Trophoblast cell (in vitro differentiated cells and primary cell): ENCODE measurements around the gene RAD52.

Source experiments
- DNase-seq, 2 donors: peaks; one replicate each; pipeline ENCODE4 v3.0.0-alpha.2; 2016
- H2AFZ ChIP-seq: 2 replicates; pipeline ENCODE4 v1.6.1; 2013; ENCODE audit warnings: low read length, moderate library complexity, mild to moderate bottlenecking; ENCODE audit not compliant: insufficient read depth, poor library complexity
- H2AK5ac ChIP-seq: 2 replicates; pipeline ENCODE4 v1.6.1; 2013; ENCODE audit warnings: mild to moderate bottlenecking, low read length
- H2BK120ac ChIP-seq: 2 replicates; pipeline ENCODE4 v1.6.1; 2013; ENCODE audit warnings: low read length, mild to moderate bottlenecking, moderate library complexity; ENCODE audit not compliant: insufficient read depth, poor library complexity
- H2BK12ac ChIP-seq: 2 replicates; pipeline ENCODE4 v1.6.1; 2013; ENCODE audit warnings: mild to moderate bottlenecking, low read length, moderate library complexity
- H2BK5ac ChIP-seq: 2 replicates; pipeline ENCODE4 v1.6.1; 2013; ENCODE audit warnings: low read length, low read depth, moderate library complexity, mild to moderate bottlenecking; ENCODE audit not compliant: poor library complexity
- H3K14ac ChIP-seq: 2 replicates; pipeline ENCODE4 v1.6.1; 2013; ENCODE audit warnings: mild to moderate bottlenecking, low read length
- H3K18ac ChIP-seq: 2 replicates; pipeline ENCODE4 v1.6.1; 2013; ENCODE audit warnings: mild to moderate bottlenecking, low read length
- H3K23ac ChIP-seq: 2 replicates; pipeline ENCODE4 v1.6.1; 2013; ENCODE audit warnings: low read length
- H3K27ac ChIP-seq: 2 replicates; pipeline ENCODE4 v1.5.1; 2013; ENCODE audit warnings: low read depth, mild to moderate bottlenecking, inconsistent platforms, low read length, moderate library complexity
- H3K27me3 ChIP-seq: 2 replicates; pipeline ENCODE4 v1.6.1; 2013; ENCODE audit warnings: inconsistent platforms, mild to moderate bottlenecking, low read length, moderate library complexity; ENCODE audit not compliant: insufficient read depth
- H3K36me3 ChIP-seq, 2 experiments: 1 replicate in 1 of 2; 2 replicates in 1 of 2; pipeline ENCODE4 v1.6.1; 2013; ENCODE audit warnings: low read length in 2 of 2, mild to moderate bottlenecking in 2 of 2, moderate library complexity in 1 of 2; ENCODE audit not compliant: insufficient read depth in 2 of 2, control insufficient read depth in 1 of 2
- H3K4ac ChIP-seq: 2 replicates; pipeline ENCODE4 v1.6.1; 2013; ENCODE audit warnings: low read depth, mild to moderate bottlenecking, low read length, moderate library complexity
- H3K4me1 ChIP-seq, 2 experiments: 1 replicate in 1 of 2; 2 replicates in 1 of 2; pipeline ENCODE4 v1.6.1; 2013; ENCODE audit warnings: low read length in 2 of 2, mild to moderate bottlenecking in 2 of 2, moderate library complexity in 1 of 2; ENCODE audit not compliant: insufficient read depth in 2 of 2, control insufficient read depth in 1 of 2
- H3K4me2 ChIP-seq: 2 replicates; pipeline ENCODE4 v1.6.1; 2013; ENCODE audit warnings: inconsistent platforms, mild to moderate bottlenecking, low read length, moderate library complexity
- H3K4me3 ChIP-seq: 2 replicates; pipeline ENCODE4 v1.5.1; 2013; ENCODE audit warnings: mild to moderate bottlenecking, low read depth, low read length, inconsistent platforms
- H3K79me1 ChIP-seq: one replicate; pipeline ENCODE4 v1.6.1; 2013; ENCODE audit warnings: low read length
- H3K79me2 ChIP-seq: 2 replicates; pipeline ENCODE4 v1.6.1; 2013; ENCODE audit warnings: low read length, mild to moderate bottlenecking; ENCODE audit not compliant: control insufficient read depth, insufficient read depth, poor library complexity
- H3K9ac ChIP-seq: 2 replicates; pipeline ENCODE4 v1.6.1; 2013; ENCODE audit warnings: mild to moderate bottlenecking, low read length
- H3K9me3 ChIP-seq: 2 replicates; pipeline ENCODE4 v1.6.1; 2013; ENCODE audit warnings: low read depth, mild to moderate bottlenecking, control low read depth, inconsistent platforms, low read length; ENCODE audit not compliant: insufficient read depth
- H4K12ac ChIP-seq: 2 replicates; pipeline ENCODE4 v1.6.1; 2013; ENCODE audit warnings: low read depth, mild to moderate bottlenecking, low read length, moderate library complexity
- H4K8ac ChIP-seq: 2 replicates; pipeline ENCODE4 v1.6.1; 2013; ENCODE audit warnings: low read depth, mild to moderate bottlenecking, low read length, moderate library complexity
- H4K91ac ChIP-seq: one replicate; pipeline ENCODE4 v1.6.1; 2013; ENCODE audit warnings: low read depth, mild to moderate bottlenecking, low read length, moderate library complexity
- WGBS: extraction: QIAGEN DNeasy Blood & Tissue Kit; methylation state at CpG from one replicate; pipeline ENCODE4 v1.1.7; 2013; ENCODE audit warnings: missing lambda C conversion rate; ENCODE audit not compliant: insufficient read length, insufficient coverage; ENCODE audit errors: extremely low coverage; 5-methylcytosine and 5-hydroxymethylcytosine counted together

RAD52 gene

DNA sequence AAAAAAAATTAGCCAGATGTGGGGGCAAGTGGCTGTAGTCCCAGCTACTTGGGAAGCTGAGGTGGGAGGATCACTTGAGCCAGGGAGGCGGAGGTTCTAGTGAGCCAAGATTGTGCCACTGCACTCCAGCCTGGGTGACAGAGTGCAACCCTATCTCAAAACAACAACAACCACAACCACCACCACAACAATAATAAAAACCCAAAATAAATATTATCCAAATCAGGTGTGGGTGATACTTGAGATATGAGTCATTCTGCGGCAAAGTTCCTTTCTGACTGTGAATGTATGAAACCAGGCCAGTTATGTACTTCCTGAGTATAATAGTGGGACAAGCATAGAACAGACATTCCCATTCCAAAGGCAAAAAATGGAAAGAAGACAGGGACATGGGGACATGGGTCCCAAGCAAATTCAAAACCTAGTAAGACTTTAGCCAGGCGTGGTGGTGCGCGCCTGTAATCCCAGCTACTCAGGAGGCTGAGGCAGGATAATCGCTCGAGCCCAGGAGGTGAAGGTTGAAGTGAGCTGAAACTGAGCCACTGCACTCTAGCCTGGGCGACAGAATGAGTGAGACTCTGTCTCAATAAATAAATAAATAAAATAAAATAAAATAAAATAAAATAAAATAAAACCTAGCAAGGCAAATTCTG, 31.8 kb upstream of the RAD52 start:
- H2AK5ac ChIP-seq: no peak overlapping the region
- H3K27ac ChIP-seq: no peak overlapping the region
- no CpG with 5 or more reads among the region's 8 CpGs for WGBS

DNA sequence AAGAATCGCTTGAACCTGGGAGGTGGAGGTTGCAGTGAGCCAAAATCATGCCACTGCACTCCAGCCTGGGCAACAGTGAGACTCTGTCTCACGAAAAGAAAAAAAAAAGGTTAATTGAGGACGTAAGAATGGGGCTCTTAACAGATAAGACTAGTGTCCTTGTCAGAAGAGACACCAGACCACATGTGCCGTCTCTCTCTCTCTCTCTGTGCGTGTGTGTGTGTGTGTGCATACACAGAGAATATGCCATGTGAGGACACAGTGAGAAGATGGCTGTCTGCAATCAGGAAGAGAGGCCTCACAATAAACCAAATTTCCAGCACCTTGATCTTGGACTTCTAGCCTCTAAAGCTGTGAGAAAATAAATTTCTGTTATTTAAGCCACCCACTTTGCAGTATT, 29.9 kb upstream of the RAD52 start:
- Histone ChIP-seq H3K79me2 (no peaks in the 10 kb centered on the region), H3K9ac (no peak overlapping the region), H2AFZ (no peak overlapping the region), H3K14ac (no peak overlapping the region), H3K27me3 (no peaks in the 10 kb centered on the region), H4K12ac (no peak overlapping the region), H3K27ac (no peak overlapping the region), H3K23ac (no peak overlapping the region), H3K79me1 (no peaks in the 10 kb centered on the region), H3K4me2 (no peak overlapping the region), H4K91ac (no peak overlapping the region), H2BK12ac (no peak overlapping the region), H2BK5ac (no peak overlapping the region), H3K18ac (no peak overlapping the region), H3K9me3 (no peaks in the 10 kb centered on the region), H2AK5ac (no peak overlapping the region), H2BK120ac (no peak overlapping the region), H3K4ac (no peak overlapping the region), H3K36me3 (peaks cover 0 to 2% of the 10 kb centered on the region in 2 experiments), H4K8ac (no peak overlapping the region), H3K4me3 (no peak overlapping the region), H3K4me1 (peaks cover 0 to 2% of the 10 kb centered on the region in 2 experiments)
- no CpG with 5 or more reads among the region's 5 CpGs for WGBS
- no peak for DNase-seq

More for the DNA sequence above, 31.8 kb upstream of the RAD52 start:
- Histone ChIP-seq H3K79me2 (no peaks in the 10 kb centered on the region), H3K4me2 (no peak overlapping the region), H2BK12ac (no peak overlapping the region), H3K4me3 (no peak overlapping the region), H3K27me3 (no peaks in the 10 kb centered on the region), H3K18ac (no peak overlapping the region), H3K23ac (no peak overlapping the region), H3K36me3 (peaks cover 0 to 1% of the 10 kb centered on the region in 2 experiments), H3K4me1 (peaks cover 0 to 2% of the 10 kb centered on the region in 2 experiments), H2BK120ac (no peak overlapping the region), H4K91ac (no peak overlapping the region), H3K9ac (no peak overlapping the region), H3K79me1 (no peaks in the 10 kb centered on the region), H2AFZ (no peak overlapping the region), H4K8ac (no peak overlapping the region), H3K4ac (no peak overlapping the region), H3K14ac (no peak overlapping the region), H2BK5ac (no peak overlapping the region), H3K9me3 (no peaks in the 10 kb centered on the region), H4K12ac (no peak overlapping the region)
- no peak for DNase-seq

DNA sequence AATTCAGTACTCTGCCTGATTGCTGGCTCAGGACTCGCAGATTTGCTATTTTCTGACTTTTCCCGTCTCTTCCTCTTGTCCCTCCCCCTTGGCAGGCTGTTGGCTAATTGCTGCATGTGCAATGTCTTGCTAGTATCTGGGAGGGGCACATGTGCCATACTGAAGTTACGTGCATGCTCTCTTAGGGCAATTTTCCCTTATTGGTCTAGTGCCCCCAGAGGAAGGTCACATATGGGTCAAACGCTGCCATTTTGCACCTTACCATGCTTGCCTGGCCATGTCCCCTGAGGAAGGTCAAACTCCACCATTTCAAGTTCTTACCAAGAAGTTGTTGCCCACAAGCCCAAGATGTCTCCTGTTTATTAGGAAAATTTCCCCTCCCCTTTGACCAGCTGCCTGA, 27.7 kb upstream of the RAD52 start:
- Histone ChIP-seq H4K12ac (no peak overlapping the region), H3K9ac (no peak overlapping the region), H3K27me3 (no peaks in the 10 kb centered on the region), H3K4me2 (no peak overlapping the region), H3K79me2 (no peaks in the 10 kb centered on the region), H3K23ac (no peak overlapping the region), H4K91ac (no peak overlapping the region), H2BK120ac (no peak overlapping the region), H3K36me3 (peaks cover 0 to 2% of the 10 kb centered on the region in 2 experiments), H3K27ac (no peak overlapping the region), H3K79me1 (peaks cover 1% of the 10 kb centered on the region), H3K4ac (no peak overlapping the region), H3K4me3 (no peak overlapping the region), H4K8ac (no peak overlapping the region), H3K18ac (no peak overlapping the region), H3K4me1 (peaks cover 0 to 2% of the 10 kb centered on the region in 2 experiments), H2BK5ac (no peak overlapping the region), H3K9me3 (no peaks in the 10 kb centered on the region), H3K14ac (no peak overlapping the region), H2BK12ac (no peak overlapping the region), H2AFZ (no peak overlapping the region), H2AK5ac (no peak overlapping the region)
- no peak for DNase-seq
- no CpG with 5 or more reads among the region's 4 CpGs for WGBS

DNA sequence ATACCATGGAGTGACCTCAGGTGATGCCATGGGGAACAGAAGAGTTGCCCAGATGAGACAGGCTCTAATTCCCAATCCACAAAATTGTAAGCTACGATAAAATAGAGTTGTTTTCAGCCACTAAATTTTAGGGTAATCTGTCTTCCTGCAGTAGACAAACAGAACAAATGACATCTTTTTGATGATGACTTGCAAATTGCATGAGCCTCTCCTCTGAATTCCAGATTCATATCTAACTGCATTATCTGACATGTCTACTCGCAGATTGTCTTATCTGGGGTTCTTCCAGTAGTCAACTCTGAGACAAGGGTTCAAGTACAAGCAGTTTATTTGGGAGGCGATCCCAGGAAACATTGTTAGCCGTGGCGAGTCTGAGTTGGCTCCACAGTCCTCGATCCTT, 27.1 kb upstream of the RAD52 start:
- Histone ChIP-seq H3K23ac (no peak overlapping the region), H3K18ac (no peak overlapping the region), H3K36me3 (peaks cover 0 to 2% of the 10 kb centered on the region in 2 experiments), H3K9ac (no peak overlapping the region), H4K8ac (no peak overlapping the region), H2AK5ac (no peak overlapping the region), H3K14ac (no peak overlapping the region), H2BK12ac (no peak overlapping the region), H3K9me3 (no peaks in the 10 kb centered on the region), H3K4me3 (no peak overlapping the region), H2BK120ac (no peak overlapping the region), H3K4ac (no peak overlapping the region), H3K27me3 (no peaks in the 10 kb centered on the region), H3K79me2 (no peaks in the 10 kb centered on the region), H3K79me1 (peaks cover 1% of the 10 kb centered on the region), H2AFZ (no peak overlapping the region), H4K91ac (no peak overlapping the region), H4K12ac (no peak overlapping the region), H2BK5ac (no peak overlapping the region), H3K4me1 (no peaks in the 10 kb centered on the region), H3K27ac (no peak overlapping the region), H3K4me2 (no peak overlapping the region)
- no CpG with 5 or more reads among the region's 6 CpGs for WGBS
- no peak for DNase-seq
